Caco-2 (cell line): ENCODE measurements around the gene CD300LB. TPM values are rescaled to one million over a fixed set of nuclear protein-coding genes. Genes with fewer than 3 reads are reported as not detected.

ENCODE experiments used
- BruUV-seq: library from RNA; stranded (reverse); fragments of 400-500 nt; replicated peaks from 2 replicates; lab custom pipeline; 2021; lab: Mats Ljungman, UMichigan
- CTCF ChIA-PET: fragments of 300-600 bp; sonication (Branson Sonifier 250); formaldehyde crosslinking; loops from one replicate; lab custom pipeline; 2022; ENCODE audit warnings: antibody characterized with exemption; lab: Charles Lee
- POLR2A ChIA-PET: fragments of 300-600 bp; sonication (Branson Sonifier 250); formaldehyde crosslinking; loops from one replicate; lab custom pipeline; 2022; ENCODE audit warnings: antibody characterized with exemption; lab: Charles Lee
- DNase-seq, 2 experiments: peaks; one replicate each; pipeline versions ENCODE4 v3.0.0 to v3.0.0-alpha.2; 2020 to 2022
- H3K27me3 ChIP-seq: replicated peaks from 2 replicates; pipeline ENCODE4 v1.6.0; 2011; ENCODE audit warnings: low read length; ENCODE audit not compliant: control insufficient read depth, insufficient read depth
- H3K36me3 ChIP-seq: 2 replicates; pipeline ENCODE4 v1.5.1; 2011; ENCODE audit warnings: low read length; ENCODE audit not compliant: control insufficient read depth, insufficient read depth
- H3K4me1 ChIP-seq: fragments of 250-450 bp; sonication (Bioruptor Pico); 2 replicates; pipeline ENCODE4 v1.5.1; 2020; ENCODE audit warnings: mild to moderate bottlenecking
- H3K4me3 ChIP-seq: 2 replicates; pipeline ENCODE4 v1.5.1; 2011; ENCODE audit warnings: low read depth, mild to moderate bottlenecking, control low read depth, low read length
- H3K9me3 ChIP-seq: fragments of 250-450 bp; sonication (Bioruptor Pico); 2 replicates; pipeline ENCODE4 v1.5.1; 2020; ENCODE audit warnings: mild to moderate bottlenecking, moderate library complexity
- H3K27ac Mint-ChIP-seq: one replicate; pipeline ENCODE4 v1.8.0; 2022; ENCODE audit warnings: mixed read lengths; ENCODE audit not compliant: unreplicated experiment
- H3K27me3 Mint-ChIP-seq: one replicate; pipeline ENCODE4 v1.8.0; 2022; ENCODE audit warnings: mixed read lengths; ENCODE audit not compliant: insufficient read depth, unreplicated experiment
- H3K36me3 Mint-ChIP-seq: one replicate; pipeline ENCODE4 v1.8.0; 2022; ENCODE audit warnings: mild to moderate bottlenecking, mixed read lengths; ENCODE audit not compliant: insufficient read depth, unreplicated experiment
- H3K4me1 Mint-ChIP-seq: one replicate; pipeline ENCODE4 v1.8.0; 2022; ENCODE audit warnings: low read depth, mixed read lengths; ENCODE audit not compliant: unreplicated experiment
- H3K4me3 Mint-ChIP-seq: one replicate; pipeline ENCODE4 v1.8.0; 2022; ENCODE audit warnings: mild to moderate bottlenecking, moderate library complexity, mixed read lengths; ENCODE audit not compliant: unreplicated experiment
- H3K9me3 Mint-ChIP-seq: one replicate; pipeline ENCODE4 v1.8.0; 2022; ENCODE audit warnings: mixed read lengths; ENCODE audit not compliant: unreplicated experiment
- CTCF ChIP-seq, 2 experiments: fragments of 200-600 bp in 1 of 2; IDR thresholded peaks; 1 replicate in 1 of 2; 2 replicates in 1 of 2; pipeline versions ENCODE4 v1.5.1 to v1.8.0; 2011 to 2022; ENCODE audit warnings: antibody characterized with exemption in 1 of 2, control low read depth in 1 of 2, inconsistent platforms in 1 of 2, low read depth in 1 of 2, low read length in 1 of 2, mild to moderate bottlenecking in 1 of 2, moderate library complexity in 1 of 2; ENCODE audit not compliant: insufficient read depth in 1 of 2, severe bottlenecking in 1 of 2, unreplicated experiment in 1 of 2
- intact Hi-C: fragments of 100-400 bp; cut with micrococcal nuclease; formaldehyde crosslinking; loops from one replicate; pipeline ENCODE4 v1.10.0; 2022; ENCODE audit not compliant: unreplicated experiment
- total RNA-seq: library from RNA; stranded (reverse); gene quantifications from 2 replicates; pipeline ENCODE4 v1.2.3, GENCODE V29; 2022

The CD300LB gene
- total RNA-seq, 1 experiment from 2014 or later, result not detected

DNA sequence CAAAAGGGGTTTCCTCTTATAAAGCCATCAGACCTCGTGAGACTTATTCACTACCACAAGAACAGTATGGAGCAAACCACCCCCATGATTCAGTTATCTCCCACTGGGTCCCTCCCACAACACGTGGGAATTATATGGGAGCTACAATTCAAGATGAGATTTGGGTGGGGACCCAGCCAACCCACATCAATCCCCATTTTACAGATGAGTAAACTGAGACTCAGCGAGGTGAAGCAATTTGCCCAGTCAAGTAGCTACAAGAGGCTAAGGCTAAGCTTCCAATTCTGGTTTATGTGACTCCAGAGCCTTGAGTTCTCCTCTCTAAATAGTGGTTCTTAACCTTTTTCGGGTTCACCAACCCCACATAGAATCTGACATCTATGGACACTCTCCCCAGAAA is 56.1 kb downstream of the CD300LB start:
- no TSS peak for BruUV-seq
- Mint-ChIP-seq H3K4me3 (no peak overlapping the region), H3K27me3 (peaks cover 12% of the 10 kb centered on the region)

DNA sequence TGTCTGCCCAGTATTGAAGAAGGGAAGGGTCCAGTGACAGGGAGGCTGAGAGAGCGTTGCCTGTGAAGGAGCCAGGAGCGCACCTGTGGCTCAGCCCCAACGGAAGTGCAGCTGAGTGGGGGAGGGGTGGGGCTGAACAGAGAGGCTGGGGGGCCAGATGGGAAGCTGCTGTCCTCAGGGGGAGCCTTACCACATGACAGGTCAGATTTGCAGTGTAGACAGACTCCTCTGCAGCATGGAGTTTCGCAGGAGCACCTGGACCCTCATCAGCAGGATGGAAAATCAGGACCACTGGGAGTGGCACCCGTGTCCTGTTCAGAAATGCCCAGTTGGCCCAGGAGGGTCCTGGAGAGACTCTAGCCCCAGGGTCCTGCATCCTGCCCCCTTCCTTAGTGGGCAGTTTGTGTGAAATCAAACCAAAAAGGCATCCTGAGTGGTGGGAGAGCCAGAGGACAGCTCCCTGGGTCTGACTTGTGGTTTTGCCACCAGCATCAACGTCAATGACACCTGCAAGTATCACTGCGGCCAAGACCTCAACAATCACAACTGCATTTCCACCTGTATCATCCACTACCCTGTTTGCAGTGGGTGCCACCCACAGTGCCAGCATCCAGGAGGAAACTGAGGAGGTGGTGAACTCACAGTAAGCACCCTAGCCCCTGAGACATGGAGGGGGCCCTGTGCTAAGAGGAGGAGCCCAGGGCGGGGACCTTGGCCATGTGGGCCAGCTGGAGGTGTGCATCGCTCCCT is 57.1 kb downstream of the CD300LB start:
- BruUV-seq, result no TSS peak
- peaks cover 16% of the 10 kb centered on the region for H3K9me3 ChIP-seq
- POLR2A ChIA-PET, result no interaction called here
- intact Hi-C loops, result no loop called here
- H3K36me3 Mint-ChIP-seq, result no peaks in the 10 kb centered on the region
- H3K4me3 ChIP-seq, result no peak overlapping the region
- CTCF ChIA-PET, result no interaction called here
- no peaks in the 10 kb centered on the region for H3K36me3 ChIP-seq
- peaks cover 9% of the 10 kb centered on the region for H3K27me3 Mint-ChIP-seq
- no peak for DNase-seq
- no peak overlapping the region for H3K27ac Mint-ChIP-seq
- H3K4me1 ChIP-seq, result no peaks in the 10 kb centered on the region
- H3K4me3 Mint-ChIP-seq, result no peak overlapping the region
- peaks cover 6% of the 10 kb centered on the region for H3K9me3 Mint-ChIP-seq
- no peaks in the 10 kb centered on the region for H3K27me3 ChIP-seq
- no peaks in the 10 kb centered on the region for H3K4me1 Mint-ChIP-seq
- TF ChIP-seq CTCF (IDR thresholded peaks at IDR 0.05; ENCODE audit: insufficient read depth in 1 of 2, low read depth in 1 of 2, low read length in 1 of 2, severe bottlenecking in 1 of 2, unreplicated experiment in 1 of 2), result no peak

More for the DNA sequence above, 56.1 kb downstream of the CD300LB start:
- Histone ChIP-seq H3K27me3 (no peaks in the 10 kb centered on the region), H3K36me3 (no peaks in the 10 kb centered on the region), H3K4me1 (no peaks in the 10 kb centered on the region), H3K4me3 (no peak overlapping the region), H3K9me3 (peaks cover 16% of the 10 kb centered on the region)
- ChIA-PET POLR2A (no interaction called here), CTCF (no interaction called here)
- peaks cover 6% of the 10 kb centered on the region for H3K9me3 Mint-ChIP-seq
- no peak overlapping the region for H3K27ac Mint-ChIP-seq
- no peak for DNase-seq
- H3K4me1 Mint-ChIP-seq, result no peaks in the 10 kb centered on the region
- H3K36me3 Mint-ChIP-seq, result no peaks in the 10 kb centered on the region
- TF ChIP-seq CTCF (IDR thresholded peaks at IDR 0.05; ENCODE audit: insufficient read depth in 1 of 2, low read depth in 1 of 2, low read length in 1 of 2, severe bottlenecking in 1 of 2, unreplicated experiment in 1 of 2), result no peak
- intact Hi-C loops, result no loop called here

DNA sequence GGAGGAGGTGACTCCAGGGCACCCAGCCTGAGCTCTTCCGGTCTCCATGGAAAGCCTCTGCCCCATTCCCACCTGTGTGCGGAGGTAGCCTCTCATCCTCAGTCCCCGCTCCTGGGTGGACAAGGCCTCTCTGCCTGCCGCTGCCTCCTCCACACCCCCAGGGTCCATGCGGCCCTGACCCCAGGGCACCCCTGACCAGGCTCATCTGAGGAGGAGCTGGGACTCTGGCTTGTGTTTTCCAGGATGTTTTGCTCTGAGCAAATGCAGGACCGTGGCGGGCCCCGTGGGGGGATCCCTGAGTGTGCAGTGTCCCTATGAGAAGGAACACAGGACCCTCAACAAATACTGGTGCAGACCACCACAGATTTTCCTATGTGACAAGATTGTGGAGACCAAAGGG is 58.0 kb downstream of the CD300LB start:
- DNase-seq, result no peak
- H3K4me3 Mint-ChIP-seq, result no peak overlapping the region
- ChIA-PET CTCF (no interaction called here), POLR2A (no interaction called here)
- H3K4me3 ChIP-seq, result no peak overlapping the region
- peaks cover 16% of the 10 kb centered on the region for H3K9me3 ChIP-seq
- intact Hi-C loops, result no loop called here
- no peaks in the 10 kb centered on the region for H3K36me3 Mint-ChIP-seq
- H3K4me1 ChIP-seq, result no peaks in the 10 kb centered on the region
- peaks cover 9% of the 10 kb centered on the region for H3K27me3 Mint-ChIP-seq
- H3K4me1 Mint-ChIP-seq, result no peaks in the 10 kb centered on the region
- no peaks in the 10 kb centered on the region for H3K27me3 ChIP-seq
- H3K36me3 ChIP-seq, result no peaks in the 10 kb centered on the region
- TF ChIP-seq CTCF (IDR thresholded peaks at IDR 0.05; ENCODE audit: insufficient read depth in 1 of 2, low read depth in 1 of 2, low read length in 1 of 2, severe bottlenecking in 1 of 2, unreplicated experiment in 1 of 2), result no peak
- H3K27ac Mint-ChIP-seq, result no peak overlapping the region
- peaks cover 6% of the 10 kb centered on the region for H3K9me3 Mint-ChIP-seq
- no TSS peak for BruUV-seq
